Right ventricle myocardium inferior (tissue), 1 donor: Measurements from ENCODE around the gene CIB4. TPM values are rescaled to one million over a fixed set of nuclear protein-coding genes. Genes with fewer than 3 reads are reported as not detected.
"Not testable (repeated sequence)": the region's sequence is repeated elsewhere in the genome, so short reads cannot be mapped to it uniquely, and the experiment has no call there.

ENCODE experiments used
- ATAC-seq: fragments of 200-7000 bp; cut with Tn5 transposase; one replicate; pipeline ENCODE4 v1.9.1; 2020; ENCODE audit warnings: mild to moderate bottlenecking, moderate library complexity
- DNase-seq: peaks from one replicate; pipeline ENCODE4 v3.0.0; 2021; ENCODE audit errors: missing footprints
- intact Hi-C: fragments of 100-400 bp; cut with DNase I; formaldehyde crosslinking; loops from one replicate; pipeline ENCODE4 v1.11.0; 2022
- total RNA-seq: library from RNA; stranded (reverse); fragmentation: NEBNext Ultra II Directional; extraction: Animal tissue kit (Norgen Biotek cat#: 25700); gene quantifications from one replicate; pipeline ENCODE4 v1.2.1, GENCODE V29; 2021
- donor health status: DM: no; HTN: yes; CAD: no; lungs with severe emphysema.

CIB4 gene
- total RNA-seq, 1 donor from 2014 or later, result not detected

DNA sequence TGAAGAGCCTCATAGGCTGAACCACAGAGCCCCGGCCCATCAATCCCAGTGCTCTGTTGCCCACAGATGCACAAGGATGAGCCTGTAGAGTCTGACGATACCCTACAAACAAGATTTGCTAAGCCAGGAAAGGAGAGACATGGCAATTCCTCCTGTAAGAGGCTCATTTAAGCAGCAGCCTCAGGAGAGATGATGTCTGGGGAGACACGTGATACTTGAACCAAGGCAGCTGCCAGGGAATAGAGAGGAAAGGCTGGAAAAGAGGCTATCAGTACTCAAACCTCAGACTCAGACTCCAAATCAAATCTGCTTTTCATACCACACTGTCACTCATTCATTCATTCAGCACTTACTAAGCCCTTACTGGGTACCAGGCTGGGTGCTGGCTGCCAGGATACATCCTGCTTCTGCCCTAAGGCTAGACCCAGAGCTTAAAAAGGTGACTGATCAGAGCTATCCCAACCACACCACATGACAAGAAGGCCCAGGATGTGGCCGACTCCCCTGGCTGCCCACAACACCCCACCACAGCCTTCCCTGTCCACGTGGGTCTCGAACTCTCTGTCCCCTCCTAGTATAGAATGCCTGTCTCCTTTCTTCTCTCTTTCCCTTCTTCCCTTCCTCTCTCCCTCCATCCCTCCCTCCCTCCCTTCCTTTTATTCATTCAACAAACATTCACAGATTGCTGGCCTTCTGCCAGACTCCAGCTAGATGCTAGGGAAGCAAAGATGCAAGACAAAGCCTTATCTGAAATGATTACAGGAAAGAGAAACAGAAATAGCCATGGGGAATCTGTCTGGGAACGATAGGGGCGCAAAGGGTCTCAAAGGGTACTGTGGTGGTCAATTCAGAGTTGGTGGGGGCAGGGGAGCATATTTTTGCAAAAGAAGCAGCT lies 27.9 kb upstream of the CIB4 start:
- ATAC-seq, result no peak
- intact Hi-C loops, result no loop called here
- no peak for DNase-seq

DNA sequence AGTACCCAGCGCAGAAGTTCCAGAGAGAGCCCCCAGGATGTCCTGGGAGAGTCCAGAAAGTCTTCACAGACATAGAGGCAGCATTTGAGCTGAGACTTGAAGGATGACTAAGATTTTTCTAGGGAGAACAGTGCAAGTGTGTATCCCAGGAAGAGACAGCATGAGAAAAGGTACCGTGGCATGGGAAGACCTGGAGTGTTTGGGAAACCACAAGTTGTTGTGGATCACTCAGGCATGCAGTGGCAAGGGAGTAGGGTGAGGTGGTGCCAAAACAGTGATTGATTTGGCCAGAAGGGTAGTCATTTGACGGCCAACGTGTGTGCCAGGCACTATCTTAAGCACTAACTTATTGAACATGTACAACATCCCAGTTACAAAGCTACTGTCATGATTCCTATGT lies 26.9 kb upstream of the CIB4 start:
- intact Hi-C loops, result no loop called here
- DNase-seq (no peak), ATAC-seq (no peak)

DNA sequence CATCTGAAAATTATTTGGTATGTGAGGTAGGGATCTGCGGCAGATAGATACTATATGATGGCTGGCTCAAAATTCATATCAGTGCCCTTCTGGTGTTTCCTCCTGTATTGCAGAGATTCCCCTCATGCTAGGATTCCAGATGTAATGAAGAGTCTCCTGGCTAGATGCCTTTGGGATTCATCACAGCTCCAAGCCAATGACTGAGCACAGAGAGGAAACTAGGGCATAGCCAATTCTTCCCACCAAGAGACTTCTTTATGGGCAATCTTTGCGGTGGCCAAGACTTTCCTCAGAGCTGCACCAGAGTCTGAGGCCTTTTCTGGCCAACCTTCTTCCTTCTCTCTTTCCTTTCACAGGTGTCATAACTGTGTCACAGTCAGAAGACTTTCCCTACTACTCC lies 25.5 kb upstream of the CIB4 start:
- DNase-seq (no peak), ATAC-seq (no peak)
- intact Hi-C loops, result no loop called here

DNA sequence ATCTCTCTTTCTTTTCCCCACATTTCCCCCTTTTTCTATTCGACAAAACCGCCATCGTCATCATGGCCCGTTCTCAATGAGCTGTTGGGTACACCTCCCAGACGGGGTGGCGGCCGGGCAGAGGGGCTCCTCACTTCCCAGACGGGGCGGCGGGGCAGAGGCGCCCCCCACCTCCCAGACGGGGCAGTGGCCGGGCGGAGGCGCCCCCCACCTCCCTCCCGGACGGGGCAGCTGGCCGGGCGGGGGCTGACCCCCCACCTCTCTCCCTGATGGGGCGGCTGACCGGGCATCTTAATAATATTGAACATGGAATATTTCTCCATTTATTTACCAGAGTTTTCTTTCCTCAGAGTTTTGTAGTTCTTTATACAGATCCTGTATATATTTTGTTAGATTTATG lies 24.1 kb upstream of the CIB4 start:
- intact Hi-C loops, DNase-seq, ATAC-seq: not testable (repeated sequence)

DNA sequence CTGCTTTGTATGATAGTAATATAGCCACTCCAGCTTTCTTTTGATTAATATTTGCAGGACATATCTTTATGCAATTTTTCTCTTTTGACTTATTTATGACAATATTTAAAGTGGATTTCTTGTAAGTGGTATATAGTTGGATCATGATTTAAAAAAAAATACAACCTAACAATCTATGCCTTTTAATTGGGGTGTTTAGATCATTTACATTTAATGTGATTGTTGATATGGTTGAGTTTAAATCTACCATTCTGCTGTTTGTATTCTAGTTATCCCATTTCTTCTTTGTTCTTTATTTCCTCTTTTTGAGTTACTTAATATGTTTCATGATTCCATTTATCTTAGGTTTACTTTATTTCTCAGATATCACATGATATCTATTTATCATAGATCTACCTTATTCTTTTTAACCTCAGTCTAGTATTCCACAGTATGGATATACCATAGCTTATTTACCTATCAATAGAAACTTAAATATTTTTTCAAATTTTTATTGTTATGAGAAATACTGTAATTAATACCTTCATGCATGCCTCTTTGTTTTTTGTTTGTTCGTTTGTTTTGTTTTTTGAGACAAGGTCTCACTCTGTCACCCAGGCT lies 19.3 kb upstream of the CIB4 start:
- intact Hi-C loops, result no loop called here
- DNase-seq, result no peak
- no peak for ATAC-seq

DNA sequence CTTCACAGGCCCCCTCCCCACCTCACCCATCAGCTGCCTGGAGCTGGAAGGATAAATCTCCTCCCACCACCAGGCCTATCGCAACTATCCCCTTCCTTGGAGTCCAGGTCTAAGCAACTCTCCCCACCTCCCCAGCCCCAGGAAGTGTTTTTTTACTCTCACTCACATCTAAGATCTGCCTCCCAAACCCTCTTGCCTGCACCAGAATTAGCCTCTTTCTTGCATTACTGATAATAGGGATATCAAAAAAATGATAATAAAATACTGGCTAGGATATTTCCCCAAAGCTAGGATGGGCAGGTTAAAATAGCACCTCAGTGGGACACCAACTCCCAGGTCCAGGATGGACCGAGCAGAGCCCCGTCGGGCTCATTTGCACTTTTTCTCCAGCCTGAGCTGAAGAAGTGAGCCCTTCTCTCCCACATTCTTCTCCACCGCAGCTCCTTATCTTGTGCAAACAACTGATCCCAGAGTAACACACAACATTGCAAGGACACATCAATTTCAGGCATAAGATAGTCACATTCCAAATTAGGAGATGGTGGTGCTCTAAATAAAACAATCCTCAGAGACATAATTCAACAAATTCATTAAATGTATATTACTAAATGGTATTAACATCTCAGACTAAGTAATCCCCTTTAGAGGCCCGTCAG lies 17.7 kb upstream of the CIB4 start:
- no peak for ATAC-seq
- DNase-seq, result no peak
- intact Hi-C loops, result no loop called here

DNA sequence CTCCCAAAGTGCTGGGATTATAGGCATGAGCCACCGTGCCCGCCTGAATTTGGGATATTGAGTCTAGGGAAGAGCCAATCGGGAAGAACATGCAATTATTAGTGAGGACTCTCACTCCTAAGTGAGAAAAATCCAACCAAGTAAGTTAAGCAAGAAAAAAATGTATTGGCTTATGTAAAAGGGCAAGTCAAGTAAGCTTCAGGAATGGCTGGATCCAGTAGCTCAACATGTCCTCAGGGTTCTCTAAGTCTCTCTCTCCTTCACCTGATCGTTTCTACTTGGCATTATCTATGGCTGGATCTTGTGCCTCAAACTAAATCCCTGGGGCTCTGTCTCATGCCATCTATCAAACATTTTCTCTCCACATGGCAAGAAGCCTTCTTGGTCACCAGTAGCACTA lies 16.1 kb upstream of the CIB4 start:
- no peak for DNase-seq
- ATAC-seq, result no peak
- intact Hi-C loops, result no loop called here

DNA sequence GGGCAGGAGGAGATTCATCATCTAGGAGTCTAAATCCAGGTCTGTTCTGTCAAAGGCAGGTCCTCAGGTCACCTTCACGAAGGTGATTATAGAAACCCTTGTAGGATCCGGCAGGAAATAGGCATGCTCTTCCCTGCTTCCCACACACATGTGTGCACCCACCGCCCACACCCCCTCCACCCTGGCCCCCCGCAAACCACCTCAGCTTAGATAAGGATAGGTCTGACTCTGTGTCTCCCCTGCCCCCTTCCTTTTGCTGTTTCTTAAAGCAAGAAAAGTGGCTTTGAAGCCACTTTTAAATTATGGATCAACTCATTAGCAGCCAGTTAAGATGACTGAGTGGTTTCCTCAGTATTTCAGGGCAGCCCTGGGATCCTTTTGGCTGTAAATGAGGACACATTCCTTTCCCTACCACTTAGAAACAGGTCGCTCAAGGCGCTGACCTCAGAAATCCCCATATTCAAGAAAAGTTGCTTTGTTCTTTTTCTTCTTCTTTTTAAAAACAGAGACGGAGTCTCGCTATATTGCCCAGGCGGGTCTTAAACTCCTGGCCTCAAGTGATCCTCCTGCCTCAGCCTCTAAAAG lies 14.5 kb upstream of the CIB4 start:
- ATAC-seq (no peak), DNase-seq (no peak)
- intact Hi-C loops, result no loop called here

DNA sequence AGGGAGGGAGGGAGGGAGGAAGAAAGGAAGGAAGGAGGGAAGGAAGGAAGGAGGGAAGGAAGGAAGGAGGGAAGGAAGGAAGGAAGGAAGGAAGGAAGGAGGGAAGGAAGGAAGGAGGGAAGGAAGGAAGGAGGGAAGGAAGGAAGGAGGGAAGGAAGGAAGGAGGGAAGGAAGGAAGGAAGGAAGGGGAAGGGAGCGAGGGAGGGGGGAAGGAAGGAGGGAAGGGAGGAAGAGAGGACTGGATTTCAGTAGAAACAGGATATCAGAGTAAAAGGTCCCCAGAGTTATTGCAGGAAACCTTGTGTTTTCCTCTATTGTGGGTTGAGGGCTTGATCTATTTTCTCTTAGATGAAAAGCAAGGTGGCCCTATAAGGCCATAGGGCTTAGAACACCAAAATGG lies 14.0 kb upstream of the CIB4 start:
- ATAC-seq, DNase-seq, intact Hi-C loops: not testable (repeated sequence)

DNA sequence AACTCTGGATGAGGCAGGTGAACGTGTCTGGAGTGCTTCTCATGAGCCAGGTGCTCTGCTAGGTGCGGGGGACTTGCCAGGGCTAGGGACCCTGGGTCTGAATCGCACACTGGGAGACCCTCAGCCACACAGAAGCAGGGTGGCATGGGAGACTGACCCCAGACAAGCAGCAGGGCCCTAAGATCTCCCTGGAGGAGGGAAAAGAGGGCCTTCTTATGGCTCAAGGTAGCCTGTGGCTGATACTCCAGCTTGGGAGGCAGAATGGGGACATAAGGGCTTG lies 12.8 kb upstream of the CIB4 start:
- no peak for DNase-seq
- ATAC-seq, result no peak
- intact Hi-C loops, result no loop called here

DNA sequence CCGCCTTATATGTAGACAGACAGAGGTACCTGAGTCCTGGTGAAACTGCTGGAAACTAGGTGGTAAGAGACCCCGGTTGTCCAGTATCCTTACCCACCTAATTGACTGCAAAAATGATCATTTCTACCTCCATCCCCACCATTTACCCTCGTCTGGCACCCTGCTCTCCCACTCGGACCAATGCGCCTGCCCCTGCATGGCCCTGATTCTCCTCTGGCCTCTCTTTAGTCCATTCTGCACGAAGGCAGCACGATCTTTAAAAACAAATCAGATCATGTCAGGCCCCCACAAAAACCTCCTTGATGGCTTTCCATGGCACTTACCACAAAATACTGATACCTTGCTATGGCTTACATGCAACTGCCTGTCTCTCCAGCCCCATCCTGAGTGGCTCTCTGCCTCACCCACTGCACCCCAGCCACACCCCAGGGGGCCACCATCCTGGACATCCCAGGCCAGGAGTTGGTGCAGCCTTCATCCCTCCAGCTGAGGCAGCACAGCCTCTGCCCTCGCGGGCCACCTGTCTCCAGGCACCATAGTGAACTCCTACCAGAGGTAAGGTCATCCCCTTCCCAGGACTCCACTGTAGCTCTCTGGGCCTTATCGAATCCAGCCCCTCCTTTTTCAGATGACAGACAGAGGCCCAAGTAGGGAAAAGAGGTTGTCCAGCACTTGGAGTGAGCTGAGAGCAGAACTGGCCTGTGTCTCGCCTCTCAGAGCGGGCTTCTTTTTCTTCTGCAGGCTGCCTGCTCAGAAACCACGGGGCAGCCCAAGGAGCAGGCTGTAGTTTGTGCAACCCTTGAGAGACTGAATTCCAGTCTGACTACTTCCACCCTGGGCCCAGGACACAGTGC lies 12.3 kb upstream of the CIB4 start:
- ATAC-seq (no peak), DNase-seq (no peak)
- intact Hi-C loops, result no loop called here

DNA sequence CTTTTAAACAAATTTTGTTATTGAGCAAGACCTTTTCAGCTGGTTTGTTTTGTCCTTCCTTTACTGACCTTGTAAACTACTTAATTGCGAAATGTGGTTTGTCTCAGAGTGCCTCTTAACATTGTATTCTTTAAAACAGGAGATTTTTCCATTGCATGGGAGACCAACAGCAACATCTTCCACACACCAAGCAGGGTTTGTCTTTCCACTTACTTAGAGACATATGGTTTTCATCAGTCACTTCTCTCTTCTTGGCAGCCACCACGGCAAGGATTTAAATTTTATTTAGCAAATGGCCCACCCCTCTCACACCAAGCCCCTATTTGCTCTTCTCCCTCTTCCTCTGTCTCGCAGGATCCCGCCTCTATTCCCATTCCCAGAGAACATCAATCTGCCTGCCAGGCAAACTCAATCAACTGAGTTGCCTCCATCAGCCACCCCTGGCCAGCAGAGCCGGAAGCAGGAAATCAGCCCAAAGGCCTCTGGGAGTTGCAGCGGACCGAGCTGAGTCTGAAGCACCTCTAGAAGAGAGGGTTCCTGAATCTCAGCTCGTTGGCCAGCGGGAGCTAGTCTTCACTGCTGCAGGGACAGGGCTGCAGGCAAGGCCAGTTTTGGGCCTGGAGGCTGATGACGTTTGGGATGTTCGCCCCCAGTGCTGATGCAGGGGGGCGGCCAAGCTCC lies 11.3 kb upstream of the CIB4 start:
- no peak for DNase-seq
- ATAC-seq, result no peak

DNA sequence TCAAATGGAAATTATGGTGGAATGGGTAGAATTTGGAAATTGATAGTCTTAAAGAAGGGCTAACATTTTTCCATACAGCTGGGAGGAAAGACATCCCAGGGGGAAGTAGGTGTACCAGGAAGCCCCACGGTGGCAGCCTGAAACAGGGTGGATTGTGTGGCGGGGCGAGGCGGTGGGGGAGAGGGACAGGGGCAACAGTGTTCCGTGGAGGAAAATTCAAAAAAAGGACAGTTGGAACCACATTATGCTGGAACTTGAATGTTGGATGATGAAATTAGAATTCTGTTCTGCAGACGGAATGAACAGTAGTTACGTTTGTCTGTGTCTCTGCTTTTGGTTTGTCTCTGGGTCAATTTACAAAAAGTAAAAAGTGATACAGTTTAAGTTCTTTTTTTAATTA lies 10.6 kb upstream of the CIB4 start:
- intact Hi-C loops, result no loop called here
- ATAC-seq (no peak), DNase-seq (no peak)

More for the DNA sequence above, 11.3 kb upstream of the CIB4 start:
- intact Hi-C loops, result no loop called here

DNA sequence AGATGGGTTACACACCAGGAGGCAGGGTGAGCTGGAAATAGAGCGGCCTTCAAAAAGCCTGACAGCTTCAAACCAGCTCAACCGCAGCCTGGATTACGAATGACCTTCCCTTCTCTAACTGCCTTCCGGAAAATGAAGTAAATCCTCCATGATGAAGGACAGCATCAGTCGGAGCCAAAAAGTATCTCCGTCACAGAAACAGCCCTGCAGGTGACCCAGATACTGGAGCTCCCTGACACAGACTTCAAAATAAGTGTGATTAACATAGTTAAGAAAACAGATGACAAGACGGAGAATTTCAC lies 10.3 kb upstream of the CIB4 start:
- DNase-seq, result no peak
- intact Hi-C loops, result no loop called here
- ATAC-seq, result no peak

DNA sequence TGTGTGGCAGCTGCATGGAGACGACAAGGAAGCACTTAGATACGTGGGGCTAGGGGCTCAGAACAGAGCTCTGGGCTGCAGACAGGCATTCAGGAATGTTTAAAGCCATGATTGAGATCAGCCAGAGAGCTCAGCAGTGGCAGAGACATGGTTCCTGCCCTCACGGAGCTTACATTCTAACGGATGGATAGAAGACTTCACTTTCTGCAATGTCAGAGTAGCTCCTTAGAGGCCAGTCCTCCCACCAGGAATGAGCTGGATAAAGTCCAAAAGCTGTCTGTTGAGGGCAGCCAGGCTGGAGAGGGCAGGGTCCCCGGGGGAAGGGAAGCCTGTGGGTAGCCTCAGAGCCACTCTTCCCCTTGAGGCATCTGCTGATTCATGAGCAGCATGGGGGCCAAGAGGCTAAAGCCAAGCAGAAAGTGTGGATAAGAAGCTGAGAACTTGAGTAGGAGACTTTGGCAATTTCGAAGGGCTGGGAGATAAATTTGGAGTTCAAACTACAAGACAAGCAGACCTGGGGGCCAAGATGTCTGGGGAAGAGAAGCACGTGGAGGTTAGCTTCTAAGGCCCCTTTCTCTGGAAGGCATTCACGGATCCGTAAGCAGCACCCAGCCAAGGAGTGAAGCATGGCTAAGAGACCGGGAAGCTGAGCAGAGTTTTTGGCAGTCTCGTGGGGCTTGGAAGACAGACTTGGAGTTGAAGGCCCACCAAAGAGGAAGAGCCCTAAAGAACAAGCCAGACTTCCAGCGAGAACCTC lies 9.7 kb upstream of the CIB4 start:
- intact Hi-C loops, result no loop called here
- ATAC-seq, result no peak

DNA sequence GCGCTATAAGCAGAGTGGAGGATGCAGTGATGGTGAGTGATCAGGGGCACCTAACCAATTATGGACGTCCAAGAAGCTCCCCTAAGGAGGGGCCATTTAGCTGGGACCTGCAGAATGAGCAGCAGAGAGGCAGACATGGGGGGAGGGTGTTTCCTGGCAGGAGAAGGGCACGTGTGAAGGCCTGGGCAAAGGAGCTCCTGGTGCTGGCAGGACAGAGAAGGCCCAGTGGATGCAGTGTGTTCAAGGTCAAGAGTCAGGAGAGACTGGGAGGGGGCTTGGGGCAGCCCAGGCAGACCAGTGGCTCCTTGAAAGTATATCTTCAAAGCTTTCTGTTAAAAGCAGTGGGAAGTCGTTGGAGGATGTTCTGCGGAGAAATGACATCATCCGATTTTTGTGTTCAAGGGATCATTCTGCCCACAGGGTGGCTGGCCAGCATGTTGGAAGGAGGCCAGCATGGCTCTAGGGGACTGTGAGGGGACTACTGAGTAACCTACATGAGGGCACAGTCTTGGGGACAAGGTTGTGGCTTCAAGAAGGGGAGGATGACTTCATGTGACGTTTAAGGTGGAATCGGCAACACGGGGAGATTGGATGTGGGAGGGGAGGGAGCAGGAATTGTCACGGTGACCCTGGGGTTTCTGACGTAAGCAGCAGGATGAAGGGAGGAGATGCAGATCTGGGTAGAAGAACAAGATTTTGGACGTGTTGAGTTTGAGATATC lies 9.0 kb upstream of the CIB4 start:
- intact Hi-C loops, result no loop called here
- no peak for DNase-seq

More for the DNA sequence above, 9.7 kb upstream of the CIB4 start:
- DNase-seq, result no peak

DNA sequence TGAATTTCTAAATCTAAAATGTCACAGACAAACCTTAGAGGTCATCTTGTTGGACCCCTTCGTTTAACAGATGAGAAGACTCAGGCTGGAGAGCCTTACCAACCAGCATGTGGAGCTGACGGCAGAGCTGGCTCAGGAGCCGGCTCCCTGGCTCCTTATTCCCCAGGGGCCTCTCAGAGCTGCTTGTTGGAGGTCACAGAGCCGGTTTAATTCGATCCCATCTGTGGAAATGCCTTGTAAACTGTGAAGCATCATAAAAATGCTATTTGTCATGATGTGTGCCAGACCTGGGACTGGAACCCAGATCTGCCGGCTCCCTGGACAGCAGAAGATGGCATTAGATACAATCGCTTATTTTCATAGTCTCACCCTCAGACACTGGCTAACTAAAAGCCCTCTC lies 8.2 kb upstream of the CIB4 start:
- DNase-seq (no peak), ATAC-seq (no peak)
- intact Hi-C loops, result no loop called here

More for the DNA sequence above, 9.0 kb upstream of the CIB4 start:
- no peak for ATAC-seq
